ENCODE measurements around the gene DAP. TPM values are rescaled to one million over a fixed set of nuclear protein-coding genes. Genes with fewer than 3 reads are reported as not detected.
"Not testable (repeated sequence)": the region's sequence is repeated elsewhere in the genome, so short reads cannot be mapped to it uniquely, and the experiment has no call there.

Gene DAP
- total RNA-seq, 1 donor from 2014 or later, result 79.8 TPM

DNA sequence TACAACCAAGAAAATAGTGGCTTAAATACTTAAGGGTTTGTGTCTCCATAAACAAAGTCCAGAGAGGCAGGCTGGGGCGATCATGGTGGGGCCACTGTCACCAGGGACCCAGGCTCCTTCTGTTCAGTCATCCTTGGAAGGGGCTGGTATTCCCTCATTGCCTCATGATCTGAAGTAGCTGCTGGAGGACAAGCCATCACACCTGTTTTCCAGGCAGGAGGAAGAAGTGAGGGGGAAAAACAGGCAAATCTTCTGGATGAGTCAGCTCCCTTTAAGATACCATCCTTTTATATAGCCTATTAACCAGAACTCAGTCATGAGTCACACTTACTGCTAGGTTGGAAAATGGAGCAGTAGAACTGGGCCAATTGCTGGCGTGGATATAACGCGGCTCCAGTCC lies 92.3 kb downstream of the DAP start:
- DNase-seq (ENCODE audit: low spot score in 2 of 2, unreplicated experiment in 2 of 2), result no peak
- Mint-ChIP-seq H3K36me3 (no peaks in the 10 kb centered on the region), H3K4me3 (no peak overlapping the region), H3K9me3 (peaks cover 6% of the 10 kb centered on the region), H3K27ac (no peak overlapping the region), H3K27me3 (ENCODE audit: low read depth) (peaks cover 4% of the 10 kb centered on the region), H3K4me1 (peaks cover 6% of the 10 kb centered on the region)
- no peak for TF ChIP-seq CTCF (IDR thresholded peaks at IDR 0.05; ENCODE audit: unreplicated experiment)

DNA sequence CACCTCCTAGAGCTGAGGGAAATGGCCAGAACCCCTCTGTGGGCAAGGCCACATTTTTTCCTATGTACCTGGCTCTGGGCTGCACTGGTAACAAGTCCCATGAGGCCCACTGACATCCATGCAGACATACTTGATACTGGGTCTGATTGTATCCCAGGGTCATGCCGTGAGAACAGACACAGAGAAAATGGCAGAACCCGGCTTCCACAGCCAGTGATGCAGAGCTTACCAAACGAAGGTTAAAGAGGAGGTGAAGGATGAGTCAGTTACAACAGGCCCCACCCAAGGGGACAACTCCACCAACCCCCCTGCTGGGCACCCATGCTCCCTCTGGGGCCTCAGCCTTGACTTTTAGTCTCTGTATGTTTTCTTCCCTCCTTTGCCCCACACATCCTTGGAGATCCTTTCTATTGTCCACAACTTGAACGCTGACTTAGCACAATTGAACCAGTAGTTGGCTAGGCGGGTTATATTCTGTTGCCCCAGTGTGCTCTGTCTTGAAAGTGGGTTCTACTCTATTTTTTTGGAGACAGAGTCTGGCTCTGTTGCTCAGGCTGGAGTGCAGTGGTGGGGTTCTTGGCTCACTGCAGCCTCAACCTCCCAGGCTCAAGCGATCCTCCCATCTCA lies 93.5 kb downstream of the DAP start:
- TF ChIP-seq CTCF (IDR thresholded peaks at IDR 0.05; ENCODE audit: unreplicated experiment), result no peak
- H3K4me3 Mint-ChIP-seq, result no peak overlapping the region
- no peak for DNase-seq (ENCODE audit: low spot score in 2 of 2, unreplicated experiment in 2 of 2)
- H3K27ac Mint-ChIP-seq, result no peak overlapping the region
- H3K27me3 Mint-ChIP-seq (ENCODE audit: low read depth), result peaks cover 3% of the 10 kb centered on the region
- H3K36me3 Mint-ChIP-seq, result no peaks in the 10 kb centered on the region
- peaks cover 6% of the 10 kb centered on the region for H3K9me3 Mint-ChIP-seq
- peaks cover 6% of the 10 kb centered on the region for H3K4me1 Mint-ChIP-seq

- H3K9me3 Mint-ChIP-seq, result peaks cover 6% of the 10 kb centered on the region
- no peak for TF ChIP-seq CTCF (IDR thresholded peaks at IDR 0.05; ENCODE audit: unreplicated experiment)
- no peak for DNase-seq (ENCODE audit: low spot score in 2 of 2, unreplicated experiment in 2 of 2)
- no peak overlapping the region for H3K27ac Mint-ChIP-seq
- H3K36me3 Mint-ChIP-seq, result no peaks in the 10 kb centered on the region
- H3K4me1 Mint-ChIP-seq, result no peaks in the 10 kb centered on the region
- no peak overlapping the region for H3K4me3 Mint-ChIP-seq
- H3K27me3 Mint-ChIP-seq (ENCODE audit: low read depth), result peaks cover 3% of the 10 kb centered on the region
These were observed 94.3 kb downstream of the DAP start for GRCh38 chr5:10666531-10667299.

- TF ChIP-seq CTCF (IDR thresholded peaks at IDR 0.05; ENCODE audit: unreplicated experiment), result no peak
- Mint-ChIP-seq H3K27me3 (ENCODE audit: low read depth) (peaks cover 1% of the 10 kb centered on the region), H3K27ac (no peak overlapping the region), H3K4me3 (no peak overlapping the region), H3K4me1 (no peaks in the 10 kb centered on the region), H3K36me3 (no peaks in the 10 kb centered on the region), H3K9me3 (peaks cover 6% of the 10 kb centered on the region)
- DNase-seq (ENCODE audit: low spot score in 2 of 2, unreplicated experiment in 2 of 2), result no peak
These were observed 95.2 kb downstream of the DAP start for GRCh38 chr5:10665799-10666198.

DNA sequence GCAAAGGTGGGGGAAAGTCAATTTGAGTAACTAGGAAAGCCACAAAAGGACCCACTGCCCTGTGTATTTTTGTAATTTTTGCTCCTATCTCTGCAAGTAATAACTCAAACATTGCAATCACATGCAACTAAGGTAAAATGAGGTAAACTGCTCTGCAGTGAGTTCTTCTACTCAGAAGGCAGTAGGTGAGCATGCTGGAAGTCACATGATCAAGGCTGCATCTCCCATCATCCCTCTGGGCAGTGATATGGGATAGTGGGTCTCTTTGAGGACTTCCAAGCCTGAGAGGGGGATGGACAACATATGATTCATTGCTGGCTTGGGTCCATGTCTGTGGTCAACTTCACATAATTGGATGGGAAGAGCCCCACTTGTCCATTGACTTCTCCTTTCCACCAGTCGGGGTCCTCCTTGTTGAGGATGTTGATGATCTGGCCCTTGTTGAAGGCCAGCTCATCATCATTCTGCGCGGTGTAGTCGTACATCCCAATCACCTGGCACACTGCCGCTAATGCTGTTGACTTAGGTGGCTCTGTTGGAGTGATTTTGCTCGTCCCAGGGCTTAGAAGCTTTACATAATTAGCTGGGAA lies 96.8 kb downstream of the DAP start:
- not testable (repeated sequence) for H3K36me3 Mint-ChIP-seq; H3K4me3 Mint-ChIP-seq; H3K27ac Mint-ChIP-seq; H3K4me1 Mint-ChIP-seq; H3K9me3 Mint-ChIP-seq; H3K27me3 Mint-ChIP-seq (ENCODE audit: low read depth); DNase-seq (ENCODE audit: low spot score in 2 of 2, unreplicated experiment in 2 of 2)
